NCI-H187 treated with DMSO at 0.1 percent for 48 hours (cell line): ENCODE measurements around the gene CEP41.

Source experiments
- DNase-seq: peaks from one replicate; lab custom pipeline; 2025; lab: John Stamatoyannopoulos, UW

Gene CEP41

DNA sequence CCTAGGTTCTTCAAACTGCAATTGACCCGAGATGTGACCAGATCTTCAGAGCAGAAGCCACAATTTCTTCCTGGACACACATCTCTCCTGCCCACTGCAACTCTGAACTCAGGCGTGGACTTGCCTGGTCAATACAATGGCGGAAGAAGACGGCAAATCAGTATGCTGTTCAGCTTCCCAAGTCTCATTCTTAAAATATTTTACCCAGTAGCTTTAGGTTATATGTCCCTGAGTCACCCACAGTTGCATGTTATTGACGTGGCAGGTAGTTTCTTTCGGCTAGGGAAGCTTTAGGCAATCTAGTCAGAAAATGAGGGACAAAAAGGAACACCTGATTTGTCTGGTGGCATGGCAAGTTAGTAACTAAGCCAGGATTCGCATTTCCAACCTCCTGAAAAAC is 22.5 kb downstream of the CEP41 start:
- DNase-seq = no peak

DNA sequence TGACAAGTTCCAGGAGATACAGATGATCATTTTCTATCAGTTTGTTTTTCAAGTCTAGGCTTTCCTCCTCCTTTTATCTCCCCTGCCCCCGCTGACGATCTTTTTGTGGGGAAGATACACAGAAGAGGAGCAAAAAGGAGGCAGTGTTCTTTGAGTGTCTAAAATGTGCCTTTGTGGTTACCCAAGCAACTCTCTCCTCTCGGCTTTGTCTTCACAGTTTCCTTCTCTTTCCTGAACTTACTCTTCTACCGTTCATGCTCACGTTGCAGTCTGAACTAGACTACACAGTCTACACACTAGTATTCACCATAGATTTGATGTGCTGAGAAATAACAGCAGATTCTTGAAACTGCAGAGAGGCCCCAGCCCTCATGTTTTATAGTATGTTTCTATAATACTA is 23.6 kb downstream of the CEP41 start:
- no peak for DNase-seq

DNA sequence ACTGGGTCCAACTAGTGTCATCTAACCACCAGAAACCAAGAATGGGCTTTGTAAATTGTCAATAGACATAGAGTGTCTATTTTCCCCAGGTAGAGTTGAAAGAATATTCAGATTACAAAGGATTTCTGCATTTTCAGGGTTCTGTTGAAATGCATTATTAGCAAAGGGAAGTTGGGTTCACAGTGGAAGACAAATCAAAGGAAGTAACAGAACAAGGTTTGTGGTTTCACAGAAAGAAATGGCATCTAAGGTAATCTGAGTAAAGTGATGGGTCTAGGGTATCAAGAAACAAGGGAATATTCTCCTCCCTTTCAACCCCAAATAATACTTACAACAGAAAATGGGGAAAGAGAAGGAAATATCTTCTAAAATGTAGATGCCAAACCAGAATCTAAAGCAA is 25.8 kb downstream of the CEP41 start:
- no peak for DNase-seq

DNA sequence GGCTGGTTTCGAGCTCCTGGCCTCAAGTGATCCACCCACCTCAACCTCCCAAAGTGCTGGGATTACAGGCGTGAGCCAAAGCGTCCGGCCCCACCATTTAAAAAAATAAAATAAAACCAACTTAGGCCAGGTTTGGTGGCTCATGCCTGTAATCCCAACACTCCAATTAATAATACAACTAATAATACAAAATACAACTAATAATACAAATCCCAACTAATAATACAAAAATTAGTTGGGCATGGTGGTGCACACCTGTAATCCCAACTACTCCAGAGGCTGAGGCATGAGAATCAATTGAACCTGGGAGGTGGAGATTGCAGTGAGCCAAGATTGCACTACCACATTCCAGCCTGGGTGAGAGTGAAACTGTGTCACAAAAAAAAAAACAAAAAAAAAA is 27.6 kb downstream of the CEP41 start:
- no peak for DNase-seq

DNA sequence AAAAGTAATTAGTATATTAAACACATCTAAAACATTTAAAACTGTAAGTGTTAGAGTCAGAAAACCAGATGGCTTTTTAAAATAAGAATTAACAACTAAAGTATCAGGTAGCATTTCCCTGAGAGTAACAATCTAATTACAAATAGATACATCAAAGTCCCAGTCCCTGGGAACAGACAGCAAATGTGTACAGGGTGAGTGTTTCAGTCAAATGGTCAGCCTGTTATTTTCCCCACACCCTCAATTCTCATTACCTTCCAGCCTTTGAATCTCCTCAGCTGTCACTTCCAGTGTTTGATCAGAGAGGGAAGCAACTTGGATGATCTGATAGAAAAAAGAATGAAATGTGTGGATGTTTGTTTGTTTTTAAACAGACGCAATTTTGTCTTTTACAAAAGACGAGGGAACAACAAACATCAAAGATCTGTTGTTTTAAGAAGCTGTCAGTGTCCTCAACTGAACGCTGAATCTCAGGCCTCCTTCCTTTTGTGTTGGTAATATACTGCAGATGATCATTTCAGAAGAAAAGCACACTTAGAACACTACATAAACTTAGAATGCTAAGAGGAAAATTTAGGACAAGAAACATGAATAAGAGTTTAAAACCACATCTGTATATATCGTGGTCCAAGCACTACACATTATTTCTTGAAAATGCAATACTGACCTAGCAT is 29.8 kb downstream of the CEP41 start:
- DNase-seq = no peak

DNA sequence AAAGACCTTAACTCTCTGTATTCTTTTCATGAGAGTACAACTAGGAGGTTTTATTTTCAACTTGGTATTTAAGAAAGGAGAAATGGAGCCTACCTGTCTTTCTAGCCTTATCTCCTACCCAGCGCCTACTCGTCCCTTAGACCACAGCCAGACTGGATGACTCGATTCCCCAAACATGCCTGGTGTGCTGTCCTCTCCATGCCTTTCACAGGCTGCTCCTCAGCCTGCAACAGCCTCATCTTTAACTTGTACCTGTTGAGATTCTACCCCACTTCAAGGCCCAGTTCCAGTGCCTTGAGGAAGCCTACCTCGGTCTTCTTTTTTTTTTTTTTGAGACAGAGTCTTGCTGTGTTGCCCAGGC is 31.1 kb downstream of the CEP41 start:
- DNase-seq = no peak

DNA sequence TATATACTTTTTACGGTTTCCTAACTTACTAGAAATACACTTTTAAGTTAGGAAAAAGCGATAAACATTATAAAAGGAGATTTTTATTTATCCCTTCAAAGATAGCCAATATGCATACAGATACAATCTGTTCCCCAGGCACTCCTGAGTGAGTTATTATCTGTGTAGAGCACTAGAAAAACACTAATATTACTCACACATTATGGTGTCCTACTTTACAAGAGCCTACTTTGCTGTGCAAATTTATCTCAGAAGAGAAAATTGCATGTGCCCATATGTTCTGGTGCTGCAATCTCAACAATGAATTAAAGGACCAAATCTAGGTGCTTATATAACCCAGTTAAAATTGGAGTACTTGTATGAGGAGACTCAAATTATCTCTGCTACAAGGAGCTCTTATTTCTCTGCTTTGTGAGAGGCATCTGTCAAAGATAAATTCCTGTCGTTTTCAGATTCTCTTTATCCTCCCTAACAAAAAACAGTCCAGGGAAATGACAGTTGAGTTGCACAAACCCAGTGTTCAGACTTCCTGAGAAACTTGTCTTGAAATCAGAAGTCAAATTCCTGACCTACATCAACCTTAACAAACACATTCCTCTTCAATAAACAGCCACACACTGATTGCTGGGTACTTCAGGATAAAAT is 31.6 kb downstream of the CEP41 start:
- peak; percentile 99 for DNase-seq

DNA sequence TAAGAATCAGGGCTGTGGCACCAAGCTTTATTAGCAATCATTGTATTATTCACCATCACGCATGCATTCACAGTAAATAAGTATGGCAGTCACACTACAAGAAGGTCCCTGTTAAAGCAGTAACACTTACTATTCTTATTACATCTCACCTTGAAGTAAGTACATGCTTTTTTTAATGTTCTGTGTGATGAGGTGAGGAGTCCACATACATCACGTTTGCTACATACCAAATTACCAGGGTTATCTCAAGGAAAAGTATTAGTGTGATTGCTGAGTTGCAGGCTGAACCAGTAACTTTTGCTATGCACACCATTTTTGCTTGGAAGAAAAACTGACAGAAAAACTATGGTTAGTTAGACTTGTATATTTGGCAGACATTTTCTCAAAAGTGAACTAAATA is 35.8 kb downstream of the CEP41 start:
- DNase-seq = no peak

DNA sequence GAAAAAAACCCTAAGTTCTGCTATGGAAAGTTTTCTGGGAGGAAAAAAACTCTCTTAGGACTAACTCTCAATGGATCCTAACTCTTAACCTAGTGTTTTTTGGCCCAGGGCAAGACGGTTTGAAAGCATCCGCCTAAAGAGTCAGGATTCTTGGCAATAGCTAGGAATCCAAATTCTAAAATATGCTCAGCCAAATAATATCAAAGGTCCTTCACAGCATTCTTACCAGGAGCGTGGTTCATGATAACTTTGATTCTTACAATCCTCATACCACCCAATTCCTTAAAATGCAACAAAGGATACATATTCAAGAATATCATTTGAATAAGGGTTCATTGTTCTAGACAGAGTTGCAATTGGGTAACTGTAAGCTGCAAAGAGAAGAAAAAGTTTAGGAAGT is 39.2 kb downstream of the CEP41 start:
- DNase-seq = no peak

DNA sequence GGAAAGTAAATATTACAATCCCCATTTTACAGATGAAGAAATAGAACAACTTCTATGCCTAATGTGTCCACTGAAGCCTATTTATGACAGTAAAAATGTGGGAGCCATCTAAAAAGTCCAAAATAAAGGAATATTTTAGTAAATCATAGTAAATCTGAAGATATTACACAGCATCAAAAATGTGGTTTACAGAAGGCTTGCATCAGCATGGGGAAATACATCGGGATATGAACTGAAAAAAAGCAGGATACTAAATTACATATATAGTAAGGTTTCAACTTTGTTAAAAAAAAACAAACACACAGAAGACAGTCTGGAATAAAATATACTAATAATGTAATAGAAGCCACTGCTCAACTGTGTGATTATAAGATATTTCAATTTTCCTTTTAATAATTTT is 39.7 kb downstream of the CEP41 start:
- DNase-seq = no peak

DNA sequence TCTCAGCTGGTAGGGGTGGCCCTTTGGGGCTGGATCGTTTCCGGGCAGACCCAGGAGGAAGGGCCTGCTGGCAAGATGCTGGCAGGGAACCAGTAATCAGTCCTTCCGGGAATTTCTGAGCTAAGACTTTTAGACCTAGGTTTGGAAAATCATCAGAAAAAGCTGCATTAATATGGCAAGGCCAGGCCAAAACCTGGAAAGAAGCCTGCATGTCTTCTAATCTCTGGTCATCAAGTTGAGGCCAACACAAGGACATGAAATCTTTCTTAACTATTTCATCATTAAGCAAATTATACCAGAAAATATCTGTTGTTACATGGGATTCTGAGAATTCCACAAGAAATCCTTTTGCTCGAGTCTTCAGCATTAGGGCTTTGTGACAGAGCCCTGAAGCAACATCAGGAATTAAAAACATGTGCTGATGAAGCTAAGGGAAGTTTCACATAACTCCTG is 40.7 kb downstream of the CEP41 start:
- no peak for DNase-seq

DNA sequence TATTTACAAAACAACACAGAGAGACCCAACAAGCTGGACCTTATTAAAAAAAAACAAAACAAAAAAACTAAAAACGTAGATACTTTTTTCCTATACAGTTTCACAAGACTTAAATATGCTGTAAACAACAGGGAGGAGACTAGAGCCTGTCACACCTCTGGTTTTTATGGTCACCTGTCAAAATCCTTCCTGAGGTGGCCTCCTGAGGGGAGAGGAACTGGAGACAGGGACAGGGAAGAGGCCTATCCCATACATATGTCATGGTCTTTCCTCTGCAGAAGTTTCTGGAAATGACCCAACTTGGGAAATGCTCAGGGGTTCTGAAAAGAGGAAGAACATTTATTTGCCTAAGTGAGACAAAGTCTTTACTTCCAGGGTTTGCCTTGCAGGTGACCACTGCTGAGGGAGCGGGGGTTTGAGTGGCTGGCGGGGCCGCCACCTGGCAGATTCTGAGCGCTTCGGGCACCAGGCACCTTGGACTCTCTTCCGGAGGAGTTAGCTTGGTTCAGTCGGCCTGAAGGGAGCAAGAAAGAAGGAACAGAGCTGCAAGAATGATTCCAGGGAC is 42.2 kb downstream of the CEP41 start:
- no peak for DNase-seq

DNA sequence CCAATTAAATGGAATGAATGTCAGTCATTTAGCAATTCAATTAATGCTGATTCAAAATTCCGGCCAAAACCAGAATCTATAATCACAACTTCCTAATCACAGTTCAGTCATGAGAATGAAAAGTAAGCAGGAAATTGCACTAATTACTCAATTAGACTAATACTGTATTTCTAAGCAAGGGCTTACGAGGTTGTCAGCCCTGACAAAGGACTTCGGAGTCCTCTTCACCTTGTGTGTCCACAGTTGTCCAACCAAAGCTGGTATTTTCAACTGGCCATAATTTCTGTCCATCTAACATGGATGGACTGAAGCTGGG is 43.1 kb downstream of the CEP41 start:
- DNase-seq = no peak

DNA sequence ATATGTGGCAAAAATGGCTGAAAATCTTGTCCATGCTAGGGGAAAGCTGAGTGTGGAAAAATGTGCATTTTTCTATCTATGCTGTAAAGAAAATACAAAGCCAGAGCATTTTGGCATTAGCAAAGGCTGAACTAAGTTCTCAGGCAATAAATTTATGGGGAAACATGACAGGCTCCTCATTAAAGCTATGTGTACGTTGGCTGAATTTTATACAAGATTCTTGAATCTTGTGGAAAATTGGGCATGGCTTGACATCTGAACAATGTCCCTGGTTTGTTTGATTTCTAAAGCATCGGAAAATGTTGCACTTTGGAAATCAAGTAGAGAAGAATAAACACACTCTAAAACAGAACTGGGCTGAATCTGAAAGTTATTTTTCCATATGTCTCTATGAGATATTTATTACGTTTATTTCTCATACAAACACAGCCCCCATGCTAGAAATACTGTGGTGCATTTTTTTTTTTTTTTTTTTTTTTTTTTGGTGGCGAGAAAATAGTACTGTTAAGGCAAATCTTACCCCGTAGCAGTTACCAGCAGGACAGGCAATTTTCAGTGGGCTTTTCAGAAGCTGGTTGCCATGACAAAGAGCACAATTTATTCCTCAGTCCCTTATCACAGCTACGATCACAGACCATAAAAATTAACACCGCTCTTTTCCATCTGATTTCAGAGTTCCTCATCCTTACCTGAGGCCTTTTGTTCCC is 43.6 kb downstream of the CEP41 start:
- DNase-seq = no peak

DNA sequence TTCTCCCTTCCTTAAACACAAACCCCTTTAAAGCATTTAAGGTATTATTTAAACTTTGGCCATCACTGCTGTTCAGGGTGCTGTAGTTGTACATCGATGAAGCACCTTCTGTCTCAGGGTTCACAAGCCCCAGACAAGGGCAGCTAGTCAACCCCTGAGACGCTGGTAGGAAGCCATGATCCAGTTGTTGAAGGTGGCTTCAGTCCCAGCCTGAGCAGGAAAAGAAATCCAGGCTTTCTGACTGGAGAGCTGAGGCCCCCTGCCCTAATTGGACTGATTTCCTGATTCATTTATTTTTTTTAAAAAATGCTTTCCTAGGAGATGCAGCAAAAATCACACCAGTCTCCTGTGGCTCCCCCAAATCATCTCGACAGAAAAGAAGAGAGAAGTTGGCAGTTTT is 44.7 kb downstream of the CEP41 start:
- no peak for DNase-seq

DNA sequence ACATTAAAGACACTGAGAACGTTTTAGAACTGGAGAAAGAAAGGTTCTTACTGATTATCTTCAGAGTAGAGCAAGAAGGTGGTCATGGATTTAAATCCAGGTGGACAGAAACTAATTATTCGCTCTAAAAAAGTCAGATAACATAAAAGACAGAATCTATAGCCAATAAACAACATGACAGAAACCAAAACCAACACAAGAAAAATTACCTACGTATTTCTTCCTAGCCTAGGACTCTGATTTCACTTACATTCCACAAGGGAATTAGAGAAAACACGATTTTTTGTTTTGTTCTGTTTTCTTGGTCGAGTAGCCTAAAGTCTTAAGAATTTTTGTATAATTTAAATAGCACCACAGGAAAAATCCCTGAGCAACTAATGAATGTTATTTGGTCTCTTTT is 45.4 kb downstream of the CEP41 start:
- DNase-seq = no peak

DNA sequence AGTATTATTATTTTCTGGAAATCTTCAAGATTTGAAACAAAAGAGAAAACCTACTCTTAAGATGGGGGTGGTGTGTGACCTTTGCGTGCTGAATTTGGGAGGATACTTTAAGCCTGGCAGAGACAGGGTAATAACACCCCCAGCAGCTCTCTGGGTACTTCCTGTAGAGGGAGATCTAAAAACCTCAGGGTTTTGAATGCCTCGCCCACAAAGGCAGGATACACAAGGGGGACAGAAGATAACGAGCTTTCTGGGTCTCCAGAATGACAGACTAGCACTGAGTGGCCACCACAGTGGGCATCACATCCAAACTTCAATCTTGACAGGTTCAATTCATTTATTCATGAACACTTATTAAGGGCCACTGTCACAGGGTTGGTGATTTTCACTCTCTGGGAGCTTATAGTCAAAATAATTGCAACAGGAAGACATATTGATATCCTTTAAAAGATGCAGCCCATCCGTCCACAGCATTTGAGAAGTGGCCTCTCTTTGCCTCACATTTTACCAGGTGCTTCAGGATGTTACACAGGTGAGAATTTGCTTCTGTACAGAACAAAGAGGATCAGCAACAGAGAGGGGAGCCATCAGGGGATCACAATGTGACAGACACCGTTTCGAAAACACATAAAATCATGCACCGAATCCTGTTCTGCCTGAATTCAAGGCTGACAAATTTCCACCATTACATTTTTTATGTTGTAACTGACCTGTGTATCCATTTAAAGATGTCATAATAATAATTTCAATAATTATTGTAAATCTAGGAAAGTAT is 46.2 kb downstream of the CEP41 start:
- DNase-seq = peak; percentile 46

DNA sequence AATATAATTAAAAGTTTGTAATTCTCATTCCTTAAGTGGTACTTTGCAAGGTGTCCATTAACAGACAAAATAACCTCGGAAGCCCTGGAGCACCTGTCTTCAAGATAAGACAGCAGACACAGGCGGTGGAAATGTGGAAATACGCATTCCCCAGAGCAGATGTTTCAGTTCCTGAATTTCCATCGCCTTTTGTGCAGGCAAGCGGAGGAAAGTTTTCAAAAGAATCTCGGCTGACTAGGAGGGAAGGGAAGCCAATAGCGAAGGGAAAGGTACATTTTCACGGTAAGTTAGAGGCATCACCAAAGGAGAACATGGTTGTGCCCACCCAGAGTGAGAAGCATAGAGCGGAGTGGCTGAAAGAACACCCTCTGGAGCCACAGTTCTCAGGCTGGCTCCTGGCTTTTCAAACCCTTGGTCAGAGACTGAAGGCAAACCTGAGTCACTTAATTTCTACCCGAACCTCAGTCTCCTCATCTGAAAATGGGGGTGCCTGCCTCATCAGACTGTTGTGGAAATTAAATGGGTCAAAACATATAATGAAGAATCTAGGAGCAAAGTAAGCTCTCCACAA is 46.9 kb downstream of the CEP41 start:
- no peak for DNase-seq

DNA sequence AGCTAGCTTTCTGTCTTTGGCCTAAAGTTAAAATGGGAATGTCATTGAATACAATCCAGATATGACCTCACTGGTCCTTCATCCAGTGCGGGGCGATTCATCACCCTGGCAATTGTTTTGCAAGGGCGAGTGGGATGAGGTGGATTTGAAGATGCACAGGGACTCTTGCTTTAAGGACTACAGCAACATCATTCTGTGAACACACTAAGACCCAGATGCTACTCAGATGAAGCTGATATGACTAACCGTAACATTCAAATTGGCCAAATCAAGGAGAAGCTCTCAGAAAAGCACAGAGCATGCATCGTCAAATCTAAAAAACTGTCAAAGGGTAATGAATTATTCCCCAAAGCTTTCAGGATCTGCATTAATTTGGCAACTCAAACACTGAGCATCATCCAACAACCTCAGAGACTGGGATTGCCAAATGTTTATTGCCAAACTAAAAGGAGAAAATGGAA is 47.7 kb downstream of the CEP41 start:
- DNase-seq = peak; percentile 87

DNA sequence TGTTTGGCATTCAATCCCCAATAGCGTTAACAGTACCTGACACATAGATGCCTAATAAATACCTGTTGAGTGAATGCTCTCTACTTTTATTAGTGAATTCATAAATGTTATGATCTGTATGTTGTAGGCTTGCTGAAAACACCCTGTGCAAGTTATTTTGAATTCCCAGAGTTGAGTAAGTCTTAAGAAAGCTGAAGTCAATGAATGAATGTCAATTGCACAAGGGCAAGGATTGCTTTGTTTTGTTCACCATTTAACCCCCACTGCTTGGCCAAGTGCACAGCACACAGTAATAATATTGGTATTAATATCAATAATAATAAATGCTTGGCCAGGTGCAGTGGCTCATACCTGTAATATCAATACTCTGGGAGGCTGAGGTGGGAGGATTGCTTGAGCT is 50.3 kb downstream of the CEP41 start:
- no peak for DNase-seq

DNA sequence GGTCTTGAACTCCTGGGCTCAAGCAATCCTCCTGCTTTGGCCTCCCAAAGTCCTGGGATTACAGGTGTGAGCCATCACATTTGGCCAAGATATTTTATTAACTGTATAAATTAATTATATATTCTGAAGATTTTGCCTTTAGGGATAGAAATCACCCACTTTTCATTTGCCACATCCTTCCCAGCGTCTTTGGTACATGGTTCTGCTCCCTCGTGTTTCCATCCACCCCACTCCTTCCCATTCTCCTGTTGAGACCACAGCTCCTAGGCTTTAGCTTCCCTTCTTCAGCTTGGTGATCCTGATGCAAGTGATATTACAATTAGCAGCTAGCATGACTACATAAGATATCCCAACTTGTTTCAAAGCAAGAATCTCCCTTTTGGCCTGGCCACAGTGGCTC is 52.1 kb downstream of the CEP41 start:
- no peak for DNase-seq
